Measurements from ENCODE around the gene LYPD6B.

Gene LYPD6B

DNA sequence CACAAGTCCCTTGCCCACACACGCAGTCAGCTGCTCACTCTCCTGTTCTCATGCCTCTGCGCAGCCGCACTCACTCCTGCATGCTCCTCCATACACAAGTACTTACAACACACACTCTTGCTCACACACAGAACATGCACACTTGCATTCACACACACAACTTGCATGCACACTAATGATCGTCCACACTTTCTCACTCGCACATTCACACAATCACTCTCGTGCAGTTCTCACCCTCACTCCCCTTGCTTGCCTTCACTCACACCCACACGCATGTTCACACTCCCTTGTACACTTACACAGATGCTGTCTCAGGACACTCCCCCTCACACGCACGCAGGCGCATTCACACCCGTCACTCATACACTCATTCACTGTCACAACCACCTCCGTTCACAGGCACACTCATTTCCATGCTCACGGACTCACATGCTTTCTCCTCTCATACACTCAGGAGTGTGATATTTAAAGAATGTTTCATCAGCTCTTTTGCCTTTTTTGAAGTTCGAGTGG lies 36.1 kb upstream of the LYPD6B start:
- Mint-ChIP-seq H3K27me3 (peaks cover 0 to 12% of the 10 kb centered on the region in 2 donors), H3K4me1 (ENCODE audit: low read depth in 2 of 2) (no peaks in the 10 kb centered on the region), H3K4me3 (no peak overlapping the region), H3K27ac (no peak overlapping the region), H3K36me3 (ENCODE audit: insufficient read depth) (peaks cover 24% of the 10 kb centered on the region), H3K9me3 (no peaks in the 10 kb centered on the region)
- DNase-seq (no peak), ATAC-seq (replicated peaks) (no peak)

- no peak for ATAC-seq (replicated peaks)
- no peaks in the 10 kb centered on the region for H3K9me3 Mint-ChIP-seq
- H3K36me3 Mint-ChIP-seq (ENCODE audit: insufficient read depth) = peaks cover 22% of the 10 kb centered on the region
- H3K4me3 Mint-ChIP-seq = no peak overlapping the region
- no peak for DNase-seq
- no peak overlapping the region for H3K27ac Mint-ChIP-seq
- H3K27me3 Mint-ChIP-seq = peaks cover 0 to 6% of the 10 kb centered on the region in 2 donors
- H3K4me1 Mint-ChIP-seq (ENCODE audit: low read depth in 2 of 2) = no peaks in the 10 kb centered on the region
These were observed 35.4 kb upstream of the LYPD6B start for GRCh38 chr2:149002891-149003740.

DNA sequence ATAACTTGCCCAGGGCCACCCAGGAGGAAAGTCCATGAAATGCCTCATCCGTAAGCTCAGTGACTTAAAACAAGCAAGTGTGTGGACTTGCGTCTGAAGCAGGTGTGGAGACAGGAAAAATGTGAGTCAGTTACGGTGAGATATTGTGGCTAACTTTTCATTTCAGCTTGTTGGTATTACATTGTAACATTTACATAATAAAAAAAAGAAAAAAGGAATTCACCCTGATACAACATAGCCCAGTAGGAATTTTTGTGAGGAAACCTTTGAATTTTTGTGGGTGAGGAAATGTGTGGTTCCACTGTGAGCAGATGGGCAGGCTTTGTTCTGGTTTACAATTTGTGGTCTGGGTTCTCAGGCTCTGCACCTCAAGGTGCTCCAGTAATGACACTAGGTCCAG lies 33.7 kb upstream of the LYPD6B start:
- no peak for ATAC-seq (replicated peaks)
- H3K27me3 Mint-ChIP-seq = peaks cover 0 to 5% of the 10 kb centered on the region in 2 donors
- H3K4me3 Mint-ChIP-seq = no peak overlapping the region
- H3K9me3 Mint-ChIP-seq = no peaks in the 10 kb centered on the region
- peaks cover 17% of the 10 kb centered on the region for H3K36me3 Mint-ChIP-seq (ENCODE audit: insufficient read depth)
- no peaks in the 10 kb centered on the region for H3K4me1 Mint-ChIP-seq (ENCODE audit: low read depth in 2 of 2)
- no peak for DNase-seq
- no peak overlapping the region for H3K27ac Mint-ChIP-seq

- Mint-ChIP-seq H3K4me1 (ENCODE audit: low read depth in 2 of 2) (no peaks in the 10 kb centered on the region), H3K36me3 (ENCODE audit: insufficient read depth) (peaks cover 20% of the 10 kb centered on the region), H3K27ac (no peak overlapping the region), H3K4me3 (no peak overlapping the region), H3K27me3 (peaks cover 0 to 5% of the 10 kb centered on the region in 2 donors), H3K9me3 (no peaks in the 10 kb centered on the region)
- DNase-seq (no peak), ATAC-seq (replicated peaks) (no peak)
These were observed 32.9 kb upstream of the LYPD6B start for GRCh38 chr2:149005471-149006077.

DNA sequence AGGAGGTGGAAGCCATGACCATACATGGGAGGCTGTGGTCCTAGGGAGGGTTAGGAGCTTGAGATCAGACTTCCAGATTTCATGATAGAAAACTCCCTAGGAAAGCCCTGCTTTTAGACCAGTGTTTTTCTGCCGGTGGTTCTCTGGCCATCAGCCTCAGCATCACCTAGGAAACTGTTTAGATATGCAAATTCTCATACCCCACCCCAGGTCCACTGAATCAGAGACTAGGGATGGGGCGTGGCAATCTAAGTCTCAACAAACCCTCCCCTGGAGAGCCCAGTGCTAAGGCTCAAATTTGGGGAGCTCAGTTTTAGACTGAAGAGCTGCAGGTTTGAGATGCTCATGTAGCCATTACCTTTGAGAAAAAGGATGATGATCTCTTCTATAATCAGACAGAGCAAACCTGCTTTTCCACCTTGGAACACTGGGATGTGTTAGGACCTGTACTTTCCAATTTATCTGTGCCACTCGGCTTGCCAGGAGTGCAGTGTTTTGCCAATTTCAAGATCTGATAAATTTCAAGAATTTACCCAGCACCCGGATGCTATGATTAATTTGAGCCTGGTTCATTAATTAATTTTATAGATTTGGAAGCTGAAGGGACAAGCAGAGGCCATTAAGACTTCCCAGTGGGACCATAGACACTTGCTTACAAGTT lies 31.5 kb upstream of the LYPD6B start:
- Mint-ChIP-seq H3K4me1 (ENCODE audit: low read depth in 2 of 2) (no peaks in the 10 kb centered on the region), H3K36me3 (ENCODE audit: insufficient read depth) (peaks cover 28% of the 10 kb centered on the region), H3K4me3 (no peak overlapping the region), H3K9me3 (no peaks in the 10 kb centered on the region), H3K27me3 (peaks cover 0 to 5% of the 10 kb centered on the region in 2 donors), H3K27ac (no peak overlapping the region)
- ATAC-seq (replicated peaks) (no peak), DNase-seq (no peak)

- Mint-ChIP-seq H3K4me1 (ENCODE audit: low read depth in 2 of 2) (no peaks in the 10 kb centered on the region), H3K9me3 (no peaks in the 10 kb centered on the region), H3K27ac (no peak overlapping the region), H3K36me3 (ENCODE audit: insufficient read depth) (peaks cover 27% of the 10 kb centered on the region), H3K27me3 (no peaks in the 10 kb centered on the region), H3K4me3 (no peak overlapping the region)
- ATAC-seq (replicated peaks) = no peak
- DNase-seq = no peak
These were observed 30.1 kb upstream of the LYPD6B start for GRCh38 chr2:149008381-149008780.

- Mint-ChIP-seq H3K27me3 (no peaks in the 10 kb centered on the region), H3K27ac (no peak overlapping the region), H3K4me1 (ENCODE audit: low read depth in 2 of 2) (no peaks in the 10 kb centered on the region), H3K4me3 (no peak overlapping the region), H3K9me3 (no peaks in the 10 kb centered on the region), H3K36me3 (ENCODE audit: insufficient read depth) (peaks cover 20% of the 10 kb centered on the region)
- ATAC-seq (replicated peaks) = no peak
- no peak for DNase-seq
These were observed 28.7 kb upstream of the LYPD6B start for GRCh38 chr2:149009576-149010461.

- Mint-ChIP-seq H3K4me1 (ENCODE audit: low read depth in 2 of 2) (peaks cover 4 to 5% of the 10 kb centered on the region in 2 donors), H3K27me3 (peaks cover 0 to 14% of the 10 kb centered on the region in 2 donors), H3K36me3 (ENCODE audit: insufficient read depth) (peaks cover 16% of the 10 kb centered on the region), H3K9me3 (no peaks in the 10 kb centered on the region), H3K4me3 (no peak overlapping the region), H3K27ac (no peak overlapping the region)
- no peak for DNase-seq
- ATAC-seq (replicated peaks) = no peak
These were observed 26.0 kb upstream of the LYPD6B start for GRCh38 chr2:149012545-149012944.

- no peak for DNase-seq
- peaks cover 13% of the 10 kb centered on the region for H3K36me3 Mint-ChIP-seq (ENCODE audit: insufficient read depth)
- H3K4me1 Mint-ChIP-seq (ENCODE audit: low read depth in 2 of 2) = peaks cover 4 to 5% of the 10 kb centered on the region in 2 donors
- H3K27me3 Mint-ChIP-seq = peaks cover 0 to 14% of the 10 kb centered on the region in 2 donors
- H3K9me3 Mint-ChIP-seq = no peaks in the 10 kb centered on the region
- ATAC-seq (replicated peaks) = no peak
- no peak overlapping the region for H3K27ac Mint-ChIP-seq
- H3K4me3 Mint-ChIP-seq = no peak overlapping the region
These were observed 23.0 kb upstream of the LYPD6B start for GRCh38 chr2:149015501-149015900.

- H3K9me3 Mint-ChIP-seq = no peaks in the 10 kb centered on the region
- DNase-seq (no peak), ATAC-seq (replicated peaks) (no peak)
- H3K27ac Mint-ChIP-seq = no peak overlapping the region
- H3K4me3 Mint-ChIP-seq = no peak overlapping the region
- H3K36me3 Mint-ChIP-seq (ENCODE audit: insufficient read depth) = peaks cover 13% of the 10 kb centered on the region
- peaks cover 0 to 14% of the 10 kb centered on the region in 2 donors for H3K27me3 Mint-ChIP-seq
- H3K4me1 Mint-ChIP-seq (ENCODE audit: low read depth in 2 of 2) = peaks cover 4 to 5% of the 10 kb centered on the region in 2 donors
These were observed 22.5 kb upstream of the LYPD6B start for GRCh38 chr2:149015926-149016563.

GRCh38 chr2:149017116-149017985 lies 21.1 kb upstream of the LYPD6B start:
- Mint-ChIP-seq H3K27me3 (peaks cover 0 to 14% of the 10 kb centered on the region in 2 donors), H3K27ac (peak overlapping the region in 1 of 2 donors; percentile 11), H3K36me3 (ENCODE audit: insufficient read depth) (peaks cover 6% of the 10 kb centered on the region), H3K9me3 (no peaks in the 10 kb centered on the region), H3K4me1 (ENCODE audit: low read depth in 2 of 2) (peaks cover 4 to 5% of the 10 kb centered on the region in 2 donors), H3K4me3 (no peak overlapping the region)
- ATAC-seq (replicated peaks) (peak; percentile 81), DNase-seq (peak; percentile 67 to 73 (median 69))

DNA sequence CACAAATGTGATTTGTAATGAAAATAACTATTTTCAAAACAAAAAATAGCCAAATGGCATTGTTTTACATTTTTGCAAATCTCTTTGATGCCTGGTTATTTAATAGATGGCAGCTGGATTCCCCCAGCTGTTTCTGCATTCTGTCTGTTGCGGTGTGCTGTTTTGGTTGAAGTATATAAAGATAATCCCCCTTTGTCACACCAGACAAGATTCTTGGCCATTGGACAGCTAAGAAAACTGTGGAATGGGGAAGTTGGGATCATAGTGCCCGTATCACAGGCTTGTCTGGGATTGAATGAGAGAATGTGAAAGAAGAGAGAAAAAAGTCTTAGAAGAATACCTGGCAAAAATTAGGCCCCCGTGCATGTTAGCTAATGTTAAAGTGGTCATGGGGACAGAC lies 19.5 kb upstream of the LYPD6B start:
- H3K27ac Mint-ChIP-seq = no peak overlapping the region
- peaks cover 0 to 14% of the 10 kb centered on the region in 2 donors for H3K27me3 Mint-ChIP-seq
- H3K4me3 Mint-ChIP-seq = no peak overlapping the region
- no peak for DNase-seq
- ATAC-seq (replicated peaks) = no peak
- H3K9me3 Mint-ChIP-seq = no peaks in the 10 kb centered on the region
- H3K4me1 Mint-ChIP-seq (ENCODE audit: low read depth in 2 of 2) = peaks cover 4 to 5% of the 10 kb centered on the region in 2 donors
- H3K36me3 Mint-ChIP-seq (ENCODE audit: insufficient read depth) = peaks cover 3% of the 10 kb centered on the region
